Measurements from ENCODE around the gene RAB11FIP3. TPM values are rescaled to one million over a fixed set of nuclear protein-coding genes. Genes with fewer than 3 reads are reported as not detected.

Gene RAB11FIP3
- total RNA-seq, 2 donors from 2014 or later = 21.9 to 53.4 TPM

DNA sequence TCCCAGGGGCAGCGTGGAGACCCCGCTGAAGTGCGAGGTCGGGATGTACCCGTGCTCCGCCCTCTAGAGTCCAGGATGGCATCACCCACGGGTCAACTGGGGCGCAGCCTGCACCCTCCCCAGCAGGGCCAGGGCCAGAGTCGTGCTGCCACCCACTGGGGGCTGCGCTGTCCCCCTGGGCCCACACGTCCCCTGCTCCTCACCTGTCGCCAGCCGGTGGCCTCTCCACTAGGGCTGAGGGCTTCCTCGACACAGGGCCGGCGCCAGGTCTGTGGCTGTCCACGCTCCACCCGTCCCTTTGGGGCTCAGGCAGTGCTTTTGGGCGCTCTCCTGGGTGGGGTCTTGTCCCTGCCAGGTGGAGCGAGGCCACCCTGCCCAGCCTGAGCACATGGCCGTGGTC is 123.1 kb downstream of the RAB11FIP3 start:
- no peaks in the 10 kb centered on the region for H3K36me3 Mint-ChIP-seq
- H3K9me3 Mint-ChIP-seq = no peaks in the 10 kb centered on the region
- ATAC-seq (no peak), DNase-seq (ENCODE audit: low spot score) (no peak)
- H3K27ac Mint-ChIP-seq = no peak overlapping the region
- no peaks in the 10 kb centered on the region for H3K4me1 Mint-ChIP-seq (ENCODE audit: low read depth in 2 of 2)
- H3K27me3 Mint-ChIP-seq = no peaks in the 10 kb centered on the region
- no peak overlapping the region for H3K4me3 Mint-ChIP-seq

- no peaks in the 10 kb centered on the region for H3K9me3 Mint-ChIP-seq
- no peaks in the 10 kb centered on the region for H3K36me3 Mint-ChIP-seq
- no peak for DNase-seq (ENCODE audit: low spot score)
- no peaks in the 10 kb centered on the region for H3K4me1 Mint-ChIP-seq (ENCODE audit: low read depth in 2 of 2)
- H3K4me3 Mint-ChIP-seq = no peak overlapping the region
- no peak overlapping the region for H3K27ac Mint-ChIP-seq
- ATAC-seq = no peak
- H3K27me3 Mint-ChIP-seq = no peaks in the 10 kb centered on the region
Measured at GRCh38 chr16:549544-550263, 124.3 kb downstream of the RAB11FIP3 start.

DNA sequence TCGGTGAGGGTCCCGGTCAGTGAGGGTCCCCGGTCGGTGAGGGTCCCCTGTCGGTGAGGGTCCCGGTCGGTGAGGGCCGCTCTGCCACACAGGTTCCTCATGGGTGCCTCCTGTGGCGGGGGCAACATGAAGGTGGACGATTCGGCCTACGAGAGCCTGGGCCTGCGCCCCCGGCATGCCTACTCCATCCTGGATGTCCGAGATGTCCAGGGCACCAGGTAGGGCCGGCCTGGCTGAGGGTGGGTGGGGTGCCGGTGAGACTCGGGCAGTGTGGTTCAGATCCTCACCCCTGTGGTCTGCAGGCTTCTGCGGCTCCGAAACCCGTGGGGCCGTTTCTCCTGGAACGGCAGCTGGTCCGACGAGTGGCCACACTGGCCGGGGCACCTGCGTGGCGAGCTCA is 125.8 kb downstream of the RAB11FIP3 start:
- H3K36me3 Mint-ChIP-seq = no peaks in the 10 kb centered on the region
- ATAC-seq = no peak
- no peak overlapping the region for H3K4me3 Mint-ChIP-seq
- no peak overlapping the region for H3K27ac Mint-ChIP-seq
- no peak for DNase-seq (ENCODE audit: low spot score)
- no peaks in the 10 kb centered on the region for H3K27me3 Mint-ChIP-seq
- no peaks in the 10 kb centered on the region for H3K4me1 Mint-ChIP-seq (ENCODE audit: low read depth in 2 of 2)
- no peaks in the 10 kb centered on the region for H3K9me3 Mint-ChIP-seq

DNA sequence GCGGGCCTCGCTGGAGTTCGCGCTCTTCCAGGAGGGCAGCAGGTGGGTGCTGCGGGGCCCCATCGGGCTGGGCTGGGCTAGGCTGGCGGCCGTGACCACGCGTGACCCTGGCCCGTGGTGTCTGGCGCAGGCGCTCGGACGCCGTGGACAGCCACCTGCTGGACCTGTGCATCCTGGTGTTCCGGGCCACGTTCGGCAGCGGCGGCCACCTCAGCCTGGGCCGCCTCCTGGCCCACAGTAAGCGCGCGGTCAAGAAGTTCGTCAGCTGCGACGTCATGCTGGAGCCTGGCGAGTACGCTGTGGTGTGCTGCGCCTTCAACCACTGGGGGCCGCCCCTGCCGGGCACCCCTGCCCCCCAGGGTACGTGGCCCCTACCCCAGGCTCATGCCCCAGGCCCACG is 126.7 kb downstream of the RAB11FIP3 start:
- Mint-ChIP-seq H3K27ac (no peak overlapping the region), H3K27me3 (no peaks in the 10 kb centered on the region), H3K36me3 (no peaks in the 10 kb centered on the region), H3K4me1 (ENCODE audit: low read depth in 2 of 2) (no peaks in the 10 kb centered on the region), H3K4me3 (no peak overlapping the region), H3K9me3 (no peaks in the 10 kb centered on the region)
- no peak for ATAC-seq
- no peak for DNase-seq (ENCODE audit: low spot score)

DNA sequence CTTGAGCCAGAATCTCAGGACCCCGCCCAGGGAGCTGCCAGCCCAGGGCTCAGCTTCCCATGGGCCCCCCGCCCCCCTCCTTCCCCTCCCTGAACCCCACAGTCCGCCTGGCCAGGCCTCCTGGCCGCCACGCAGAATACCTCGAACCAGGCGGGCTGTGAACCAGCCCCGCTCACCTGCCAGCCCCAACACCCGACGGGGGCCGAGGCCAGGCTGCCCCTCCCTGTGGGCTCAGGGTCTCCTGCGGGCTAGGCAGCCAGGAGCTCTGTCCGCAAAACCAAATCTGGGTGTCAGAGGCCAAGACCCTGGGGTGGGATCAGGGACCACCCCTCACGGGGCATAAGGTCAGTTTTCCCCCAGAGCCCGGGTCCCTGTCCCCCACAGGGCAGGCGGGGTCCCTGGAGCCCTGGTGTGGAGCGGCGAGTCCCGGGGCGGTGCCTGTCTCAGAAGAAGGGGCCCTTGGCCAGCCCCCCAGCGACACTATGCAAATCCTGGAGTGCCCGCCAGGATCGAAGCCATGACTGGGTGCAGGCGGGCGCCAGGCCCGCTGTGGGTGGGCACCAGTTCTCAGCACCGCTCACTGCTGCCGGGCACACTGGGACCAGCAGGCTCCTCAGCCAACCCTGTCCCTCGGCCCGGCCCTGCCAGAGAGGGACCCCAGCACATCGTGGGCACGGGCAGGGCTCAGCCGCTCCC is 128.3 kb downstream of the RAB11FIP3 start:
- Mint-ChIP-seq H3K36me3 (no peaks in the 10 kb centered on the region), H3K4me3 (no peak overlapping the region), H3K4me1 (ENCODE audit: low read depth in 2 of 2) (peaks cover 0 to 3% of the 10 kb centered on the region in 2 donors), H3K9me3 (no peaks in the 10 kb centered on the region), H3K27me3 (peaks cover 0 to 3% of the 10 kb centered on the region in 2 donors), H3K27ac (no peak overlapping the region)
- no peak for ATAC-seq
- DNase-seq (ENCODE audit: low spot score) = no peak

GRCh38 chr16:554297-554621 is 128.8 kb downstream of the RAB11FIP3 start:
- DNase-seq (ENCODE audit: low spot score) = no peak
- no peaks in the 10 kb centered on the region for H3K36me3 Mint-ChIP-seq
- H3K4me3 Mint-ChIP-seq = no peak overlapping the region
- peaks cover 0 to 3% of the 10 kb centered on the region in 2 donors for H3K4me1 Mint-ChIP-seq (ENCODE audit: low read depth in 2 of 2)
- no peak for ATAC-seq
- peaks cover 0 to 3% of the 10 kb centered on the region in 2 donors for H3K27me3 Mint-ChIP-seq
- no peak overlapping the region for H3K27ac Mint-ChIP-seq
- no peaks in the 10 kb centered on the region for H3K9me3 Mint-ChIP-seq

- H3K4me3 Mint-ChIP-seq = no peak overlapping the region
- H3K27ac Mint-ChIP-seq = no peak overlapping the region
- no peaks in the 10 kb centered on the region for H3K9me3 Mint-ChIP-seq
- DNase-seq (ENCODE audit: low spot score) (no peak), ATAC-seq (peak in 1 of 2 donors; percentile 1)
- H3K36me3 Mint-ChIP-seq = no peaks in the 10 kb centered on the region
- H3K27me3 Mint-ChIP-seq = peaks cover 0 to 3% of the 10 kb centered on the region in 2 donors
- peaks cover 0 to 3% of the 10 kb centered on the region in 2 donors for H3K4me1 Mint-ChIP-seq (ENCODE audit: low read depth in 2 of 2)
Measured at GRCh38 chr16:554640-555365, 129.4 kb downstream of the RAB11FIP3 start.

DNA sequence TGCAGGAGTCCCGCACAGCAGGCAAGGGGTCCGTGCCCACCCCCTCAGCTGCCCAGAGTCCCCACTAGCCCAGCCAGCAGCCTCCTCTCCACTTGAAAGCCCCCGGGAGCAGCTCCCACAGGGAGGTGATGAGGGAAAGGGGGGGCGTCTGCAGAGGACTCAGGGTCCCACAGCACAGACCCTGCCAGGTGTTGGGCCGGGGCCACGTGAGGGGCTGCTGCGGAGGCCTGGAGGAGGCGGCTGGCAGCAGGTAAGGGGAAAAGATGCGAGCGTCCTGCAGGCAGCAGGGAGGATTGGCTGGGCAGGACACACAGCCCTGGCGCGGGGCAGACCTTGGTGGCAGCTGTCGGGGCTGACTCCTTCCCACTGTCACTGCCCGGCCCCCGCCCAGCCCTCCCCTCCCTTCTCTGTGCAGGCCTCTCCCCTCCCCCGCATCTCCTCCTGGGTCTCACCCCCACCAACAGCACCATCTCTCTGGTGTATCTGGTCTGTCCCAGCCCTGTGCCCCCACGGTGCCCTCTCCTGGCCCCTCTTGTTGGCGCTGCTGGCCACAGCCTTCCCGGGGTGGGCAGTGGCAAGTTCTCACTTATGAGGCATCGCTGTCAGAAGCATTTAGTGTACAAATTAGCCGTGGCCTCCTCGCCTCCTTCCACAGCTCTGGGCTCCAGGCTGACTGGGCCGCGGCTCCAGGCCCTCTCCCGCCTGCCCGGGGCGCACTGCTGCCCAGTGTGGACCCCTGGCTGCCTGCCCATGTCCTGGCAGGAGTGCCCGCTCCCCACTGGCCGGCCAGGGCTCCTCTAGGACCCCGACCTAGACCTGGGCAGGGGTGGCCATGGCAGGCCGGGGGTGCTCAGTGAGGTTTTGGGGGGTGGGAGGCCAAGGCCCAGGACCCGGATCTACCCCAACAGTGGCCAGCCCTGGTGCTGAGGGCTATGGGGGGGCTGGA is 130.4 kb downstream of the RAB11FIP3 start:
- ATAC-seq = no peak
- Mint-ChIP-seq H3K4me1 (ENCODE audit: low read depth in 2 of 2) (peaks cover 0 to 3% of the 10 kb centered on the region in 2 donors), H3K9me3 (no peaks in the 10 kb centered on the region), H3K27ac (no peak overlapping the region), H3K27me3 (peaks cover 0 to 3% of the 10 kb centered on the region in 2 donors), H3K36me3 (no peaks in the 10 kb centered on the region), H3K4me3 (no peak overlapping the region)
- DNase-seq (ENCODE audit: low spot score) = no peak

GRCh38 chr16:556474-557173 is 131.2 kb downstream of the RAB11FIP3 start:
- peaks cover 0 to 3% of the 10 kb centered on the region in 2 donors for H3K27me3 Mint-ChIP-seq
- no peaks in the 10 kb centered on the region for H3K36me3 Mint-ChIP-seq
- peaks cover 0 to 3% of the 10 kb centered on the region in 2 donors for H3K4me1 Mint-ChIP-seq (ENCODE audit: low read depth in 2 of 2)
- H3K9me3 Mint-ChIP-seq = no peaks in the 10 kb centered on the region
- no peak overlapping the region for H3K4me3 Mint-ChIP-seq
- ATAC-seq (no peak), DNase-seq (ENCODE audit: low spot score) (no peak)
- H3K27ac Mint-ChIP-seq = no peak overlapping the region

DNA sequence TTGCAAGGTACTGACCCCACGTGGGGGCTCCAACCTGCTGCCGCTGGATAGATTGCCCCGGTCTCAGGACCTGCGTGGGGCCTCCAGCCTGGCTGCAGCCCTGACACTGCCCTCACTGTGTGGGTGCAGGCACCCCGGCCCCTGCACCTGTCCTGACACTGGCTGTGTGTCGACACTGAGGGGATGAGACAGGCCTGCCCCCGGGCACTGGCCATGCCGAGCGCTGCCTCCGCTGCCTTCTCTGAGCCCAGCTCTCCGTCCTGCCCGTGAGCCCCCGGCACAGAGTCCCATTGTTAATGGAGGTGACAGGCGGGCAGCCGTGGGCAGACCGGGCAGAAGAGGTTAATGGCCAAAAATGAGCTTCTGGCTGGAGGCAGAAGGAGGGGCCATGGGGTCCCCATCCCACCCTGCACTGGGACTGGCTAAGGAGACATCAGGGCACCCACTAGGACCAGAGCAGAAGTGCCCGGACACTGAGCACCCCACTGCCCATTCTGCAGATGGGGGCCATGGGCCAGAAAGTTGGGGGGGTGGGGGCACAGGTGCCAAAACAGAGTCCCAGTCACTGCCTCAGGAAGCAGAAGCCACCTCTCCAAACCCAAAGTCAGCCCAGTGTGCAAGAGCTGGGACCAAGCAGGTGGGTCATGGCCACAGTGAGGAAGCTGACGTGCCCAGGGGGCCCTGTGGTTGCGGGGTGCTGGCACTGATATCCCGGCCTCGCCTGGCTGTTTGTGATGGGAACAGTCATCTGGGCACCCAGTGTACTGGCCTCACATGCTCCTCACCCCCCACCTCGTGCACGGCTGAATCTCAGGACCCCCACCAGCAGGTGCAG is 132.2 kb downstream of the RAB11FIP3 start:
- H3K27me3 Mint-ChIP-seq = peaks cover 0 to 3% of the 10 kb centered on the region in 2 donors
- no peaks in the 10 kb centered on the region for H3K9me3 Mint-ChIP-seq
- DNase-seq (ENCODE audit: low spot score) (no peak), ATAC-seq (no peak)
- H3K4me1 Mint-ChIP-seq (ENCODE audit: low read depth in 2 of 2) = peaks cover 0 to 3% of the 10 kb centered on the region in 2 donors
- no peak overlapping the region for H3K27ac Mint-ChIP-seq
- no peak overlapping the region for H3K4me3 Mint-ChIP-seq
- H3K36me3 Mint-ChIP-seq = no peaks in the 10 kb centered on the region

GRCh38 chr16:558298-559020 is 133.0 kb downstream of the RAB11FIP3 start:
- H3K27me3 Mint-ChIP-seq = peaks cover 0 to 3% of the 10 kb centered on the region in 2 donors
- H3K27ac Mint-ChIP-seq = no peak overlapping the region
- ATAC-seq (no peak), DNase-seq (ENCODE audit: low spot score) (no peak)
- no peak overlapping the region for H3K4me3 Mint-ChIP-seq
- no peaks in the 10 kb centered on the region for H3K36me3 Mint-ChIP-seq
- H3K4me1 Mint-ChIP-seq (ENCODE audit: low read depth in 2 of 2) = peaks cover 0 to 3% of the 10 kb centered on the region in 2 donors
- no peaks in the 10 kb centered on the region for H3K9me3 Mint-ChIP-seq

DNA sequence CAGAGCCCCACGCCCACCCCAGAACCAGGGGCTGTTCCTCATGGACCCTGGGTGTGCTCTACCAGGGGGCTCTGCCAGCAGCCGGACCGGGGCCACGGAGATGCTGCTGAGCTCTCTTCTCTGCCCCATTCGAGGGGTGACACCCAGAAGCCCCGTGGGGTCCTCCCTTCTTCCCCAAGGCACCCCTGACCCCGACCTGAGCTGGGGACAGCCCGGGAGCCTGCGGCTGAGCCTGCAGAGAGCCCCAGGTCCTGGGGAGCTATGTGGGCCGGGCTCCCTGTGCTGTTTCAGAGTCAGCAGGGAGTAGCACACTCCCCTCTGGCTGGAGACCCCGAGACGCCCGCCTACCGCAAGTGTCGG is 133.6 kb downstream of the RAB11FIP3 start:
- DNase-seq (ENCODE audit: low spot score) = no peak
- no peak overlapping the region for H3K27ac Mint-ChIP-seq
- H3K4me1 Mint-ChIP-seq (ENCODE audit: low read depth in 2 of 2) = peaks cover 0 to 3% of the 10 kb centered on the region in 2 donors
- peaks cover 0 to 3% of the 10 kb centered on the region in 2 donors for H3K27me3 Mint-ChIP-seq
- no peaks in the 10 kb centered on the region for H3K9me3 Mint-ChIP-seq
- no peak overlapping the region for H3K4me3 Mint-ChIP-seq
- no peak for ATAC-seq
- no peaks in the 10 kb centered on the region for H3K36me3 Mint-ChIP-seq
